ENCODE measurements around the gene MSL3B.

Gene MSL3B

DNA sequence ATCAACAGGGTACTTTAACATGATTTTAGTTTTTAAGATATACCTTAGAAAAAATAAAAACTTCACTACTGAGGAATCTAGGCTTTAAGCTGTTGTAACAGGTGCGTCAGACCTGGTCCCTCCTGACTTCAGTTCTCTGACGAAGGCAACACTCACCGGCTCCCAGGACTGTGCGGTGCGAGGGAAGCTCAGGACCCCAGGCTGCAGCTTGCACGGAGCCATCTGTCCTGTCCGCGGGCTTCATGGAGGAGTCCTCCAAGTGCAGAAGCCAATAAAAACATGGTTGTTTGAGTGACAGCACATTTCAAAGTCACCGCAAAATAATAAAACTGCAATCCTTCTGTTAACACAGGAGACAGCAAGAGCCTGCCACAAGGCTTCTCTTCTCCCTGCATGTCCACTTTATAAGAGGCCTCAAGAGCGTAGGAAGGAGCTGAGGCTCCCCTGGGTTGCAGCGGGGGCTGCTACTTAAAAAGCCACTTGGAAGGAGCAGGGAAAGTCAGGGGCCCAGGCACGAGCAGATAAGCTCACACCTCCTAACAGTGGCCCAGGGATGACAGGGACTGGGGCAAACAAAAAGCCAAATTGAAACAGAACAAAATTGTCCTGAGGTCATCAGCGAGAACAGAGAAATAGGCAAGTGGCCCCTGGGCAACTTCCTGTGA is 18.4 kb downstream of the MSL3B start:
- DNase-seq (ENCODE audit: low read depth): no peak
- TF ChIP-seq, protein P1, sequence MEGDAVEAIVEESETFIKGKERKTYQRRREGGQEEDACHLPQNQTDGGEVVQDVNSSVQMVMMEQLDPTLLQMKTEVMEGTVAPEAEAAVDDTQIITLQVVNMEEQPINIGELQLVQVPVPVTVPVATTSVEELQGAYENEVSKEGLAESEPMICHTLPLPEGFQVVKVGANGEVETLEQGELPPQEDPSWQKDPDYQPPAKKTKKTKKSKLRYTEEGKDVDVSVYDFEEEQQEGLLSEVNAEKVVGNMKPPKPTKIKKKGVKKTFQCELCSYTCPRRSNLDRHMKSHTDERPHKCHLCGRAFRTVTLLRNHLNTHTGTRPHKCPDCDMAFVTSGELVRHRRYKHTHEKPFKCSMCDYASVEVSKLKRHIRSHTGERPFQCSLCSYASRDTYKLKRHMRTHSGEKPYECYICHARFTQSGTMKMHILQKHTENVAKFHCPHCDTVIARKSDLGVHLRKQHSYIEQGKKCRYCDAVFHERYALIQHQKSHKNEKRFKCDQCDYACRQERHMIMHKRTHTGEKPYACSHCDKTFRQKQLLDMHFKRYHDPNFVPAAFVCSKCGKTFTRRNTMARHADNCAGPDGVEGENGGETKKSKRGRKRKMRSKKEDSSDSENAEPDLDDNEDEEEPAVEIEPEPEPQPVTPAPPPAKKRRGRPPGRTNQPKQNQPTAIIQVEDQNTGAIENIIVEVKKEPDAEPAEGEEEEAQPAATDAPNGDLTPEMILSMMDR (IDR thresholded peaks at IDR 0.05; ENCODE audit: low read depth, low read length, missing control alignments): no peak
- in situ Hi-C loops (cut with HindIII; ENCODE audit: low sequenced_read_pairs): no loop called here
- no peak overlapping the region for H3K4me3 ChIP-seq (ENCODE audit: low read depth, low read length)

DNA sequence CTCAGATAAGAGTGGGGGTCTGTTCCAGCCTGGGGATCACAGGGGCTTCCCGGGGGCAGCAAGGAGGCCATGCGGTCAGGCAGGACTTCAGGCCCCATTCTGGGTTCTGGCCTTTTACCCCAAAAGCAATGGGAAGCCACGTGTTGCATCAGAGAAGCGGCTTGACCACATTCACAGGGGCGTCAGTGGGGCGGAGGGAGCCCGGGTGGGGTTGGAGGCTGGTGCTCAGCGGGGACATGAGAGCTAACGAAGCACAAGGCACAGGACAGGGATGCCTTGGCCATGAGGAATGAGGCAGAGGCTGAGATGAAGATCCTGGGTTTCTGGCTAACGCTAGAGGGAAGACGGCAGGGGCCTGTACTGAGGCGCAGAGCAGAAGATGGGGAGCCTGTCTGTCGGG is 19.9 kb downstream of the MSL3B start:
- no peak for DNase-seq (ENCODE audit: low read depth)
- TF ChIP-seq, protein P1 (IDR thresholded peaks at IDR 0.05; ENCODE audit: low read depth, low read length, missing control alignments): no peak
- H3K4me3 ChIP-seq (ENCODE audit: low read depth, low read length): no peak overlapping the region
- in situ Hi-C loops (cut with HindIII; ENCODE audit: low sequenced_read_pairs): no loop called here

DNA sequence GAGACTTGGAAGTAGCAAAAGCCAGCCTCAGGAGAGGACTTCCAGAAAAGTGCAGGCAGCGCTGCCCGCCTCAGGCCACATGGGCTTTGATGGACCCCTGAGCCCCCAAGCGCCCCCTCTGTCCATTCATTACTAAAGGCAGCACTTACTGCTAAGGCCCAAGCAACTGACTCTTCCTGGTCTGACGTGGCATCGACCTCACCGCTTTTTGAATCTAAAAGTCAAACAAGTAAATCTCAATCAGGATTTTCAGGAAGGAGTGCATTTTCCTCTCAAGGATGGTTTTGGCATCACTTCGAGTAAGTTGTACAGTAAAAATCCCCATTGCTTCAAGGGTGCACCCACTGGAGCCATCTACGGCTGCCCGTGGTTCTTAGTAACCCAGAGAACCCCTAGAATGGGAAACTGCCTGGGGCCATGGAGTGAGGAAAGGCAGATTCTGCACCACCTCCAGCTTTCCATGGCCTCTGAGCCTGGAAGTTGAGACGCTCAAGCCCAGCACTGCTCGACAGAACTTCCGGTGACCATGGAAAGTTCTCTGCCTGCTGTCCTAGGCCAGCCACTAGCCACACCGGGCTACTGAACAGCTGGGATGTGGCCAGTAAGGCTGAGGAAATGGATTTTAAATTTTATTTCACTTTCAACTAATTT is 20.8 kb downstream of the MSL3B start:
- in situ Hi-C loops (cut with HindIII; ENCODE audit: low sequenced_read_pairs): no loop called here
- H3K4me3 ChIP-seq (ENCODE audit: low read depth, low read length): no peak overlapping the region
- TF ChIP-seq, protein P1 (IDR thresholded peaks at IDR 0.05; ENCODE audit: low read depth, low read length, missing control alignments): no peak
- no peak for DNase-seq (ENCODE audit: low read depth)

DNA sequence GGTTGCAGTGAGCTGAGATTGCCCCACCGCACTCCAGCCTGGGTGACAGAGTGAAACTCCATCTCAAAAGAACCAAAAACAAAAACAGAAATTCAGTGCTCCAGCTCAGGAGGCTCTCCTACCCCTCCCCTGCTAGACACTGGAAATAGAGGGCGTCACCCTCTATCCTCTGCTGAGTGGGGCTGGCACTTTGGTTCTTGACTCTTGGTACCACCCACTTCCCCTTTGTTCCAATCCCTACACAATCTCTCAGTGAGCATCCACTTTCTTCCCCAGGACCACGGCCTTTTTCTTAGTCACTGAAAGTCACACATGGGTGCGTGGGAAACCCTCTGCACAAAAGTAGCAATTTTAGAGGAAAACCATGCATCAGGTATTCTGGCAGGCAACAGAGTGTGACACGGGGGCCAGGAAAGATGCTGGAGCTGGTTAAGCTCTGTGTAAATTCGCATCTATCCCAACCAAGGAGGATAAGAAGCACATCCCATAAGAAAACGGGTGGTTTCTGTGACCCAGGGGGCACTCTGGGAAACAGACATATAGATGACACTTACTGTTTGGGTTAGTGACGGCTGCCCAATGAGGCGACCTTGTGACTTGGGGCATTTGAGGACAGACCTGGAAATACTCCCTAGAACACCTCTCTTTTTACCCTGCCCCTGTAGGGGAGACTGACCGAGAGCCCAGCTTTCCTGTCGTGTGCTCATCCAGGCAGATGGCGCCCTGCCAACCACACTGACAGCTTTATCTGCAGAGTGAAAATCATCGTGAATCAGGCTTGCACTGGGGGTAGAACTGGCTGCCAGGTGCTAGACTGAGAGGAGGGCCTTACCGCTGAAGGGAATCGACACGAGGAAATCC is 21.6 kb downstream of the MSL3B start:
- TF ChIP-seq, protein P1 (IDR thresholded peaks at IDR 0.05; ENCODE audit: low read depth, low read length, missing control alignments): no peak
- no peak for DNase-seq (ENCODE audit: low read depth)
- in situ Hi-C loops (cut with HindIII; ENCODE audit: low sequenced_read_pairs): no loop called here
- H3K4me3 ChIP-seq (ENCODE audit: low read depth, low read length): no peak overlapping the region

DNA sequence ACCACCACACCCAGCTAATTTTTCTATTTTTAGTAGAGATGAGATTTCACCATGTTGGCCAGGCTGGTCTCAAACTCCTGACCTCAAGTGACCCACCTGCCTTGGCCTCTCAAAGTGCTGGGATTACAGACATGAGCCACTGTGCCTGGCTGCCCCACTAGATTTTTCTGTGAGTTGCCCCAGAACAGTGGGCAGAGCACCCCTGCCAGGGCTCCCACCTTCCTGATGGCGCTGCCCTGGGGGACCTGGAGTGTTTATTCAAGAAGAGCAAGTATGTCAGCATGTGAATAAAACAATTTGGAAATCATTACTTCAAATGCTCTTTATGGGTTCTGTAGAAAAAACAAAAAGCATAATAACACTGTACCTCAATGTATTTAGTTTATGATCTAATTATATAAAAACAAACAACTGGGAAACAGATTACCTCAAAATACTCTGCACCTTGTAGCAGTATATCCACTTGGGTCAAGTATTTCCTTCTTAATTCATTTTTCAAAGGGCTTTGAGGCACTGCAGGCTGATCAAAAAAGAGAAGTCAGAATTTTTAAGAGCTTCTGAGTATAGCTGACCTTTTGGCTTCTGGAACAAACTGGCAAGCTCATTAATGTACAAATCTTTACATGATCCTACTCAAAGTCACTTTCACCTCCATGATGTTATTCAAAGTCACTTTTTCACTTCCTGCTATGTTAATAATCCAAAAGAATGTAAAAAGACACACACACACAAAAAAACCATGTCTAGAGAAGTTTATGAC is 22.7 kb downstream of the MSL3B start:
- in situ Hi-C loops (cut with HindIII; ENCODE audit: low sequenced_read_pairs): no loop called here
- H3K4me3 ChIP-seq (ENCODE audit: low read depth, low read length): no peak overlapping the region
- TF ChIP-seq, protein P1 (IDR thresholded peaks at IDR 0.05; ENCODE audit: low read depth, low read length, missing control alignments): no peak
- DNase-seq (ENCODE audit: low read depth): no peak

DNA sequence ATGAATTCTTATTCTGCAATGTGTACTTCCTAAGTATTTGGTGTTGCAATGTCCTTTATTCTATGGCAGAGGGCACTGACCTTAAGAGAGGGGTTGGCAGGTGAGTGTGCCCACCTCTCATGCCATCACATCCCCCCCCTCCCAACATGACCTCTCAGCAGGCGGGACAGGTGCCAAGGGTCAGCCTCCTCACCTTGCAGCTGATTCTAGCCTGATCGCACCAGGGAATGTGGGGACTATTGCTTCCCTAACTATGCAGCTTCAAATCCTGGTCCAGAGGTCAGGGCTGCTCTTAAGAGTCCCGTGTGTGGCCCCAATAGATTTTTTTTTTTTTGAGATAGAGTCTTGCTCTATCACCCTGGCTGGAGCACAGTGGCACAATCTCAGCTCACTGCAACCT is 23.4 kb downstream of the MSL3B start:
- DNase-seq (ENCODE audit: low read depth): no peak
- H3K4me3 ChIP-seq (ENCODE audit: low read depth, low read length): no peak overlapping the region
- TF ChIP-seq, protein P1 (IDR thresholded peaks at IDR 0.05; ENCODE audit: low read depth, low read length, missing control alignments): no peak
- in situ Hi-C loops (cut with HindIII; ENCODE audit: low sequenced_read_pairs): no loop called here

Data from astrocyte of the cerebellum (primary cell).